Breast epithelium (tissue), 3 donors: ENCODE data around the gene PTPRN.

ENCODE experiments used
- CTCF ChIP-seq, 3 donors: fragments of 450-650 bp; IDR thresholded peaks; one replicate each; pipeline ENCODE4 v1.5.1; 2016 to 2017; ENCODE audit warnings: antibody characterized with exemption in 3 of 3, mild to moderate bottlenecking in 3 of 3, moderate library complexity in 3 of 3
- POLR2AphosphoS5 ChIP-seq, 3 donors: sonication (generic); formaldehyde crosslinking; IDR thresholded peaks; one replicate each; pipeline ENCODE4 v1.6.1; 2017; ENCODE audit warnings: antibody characterized with exemption in 3 of 3

- TF ChIP-seq CTCF (IDR thresholded peaks at IDR 0.05) (no peak), POLR2AphosphoS5 (IDR thresholded peaks at IDR 0.05) (no peak)
Observed at GRCh38 chr2:219334076-219334475, 24.9 kb upstream of the PTPRN start.
